KMS-11 (cell line): Measurements from ENCODE around the gene ZCCHC12.

ENCODE experiments used
- H2AFZ ChIP-seq: fragments of 200-600 bp; sonication (generic); 2 replicates; pipeline ENCODE4 v1.6.1; 2016; ENCODE audit warnings: antibody characterized with exemption, mixed run types, low read depth
- H3K27ac ChIP-seq: fragments of 200-600 bp; sonication (generic); 2 replicates; pipeline ENCODE4 v1.6.1; 2016; ENCODE audit warnings: mild to moderate bottlenecking, mixed run types
- H3K27me3 ChIP-seq: fragments of 200-600 bp; sonication (generic); 2 replicates; pipeline ENCODE4 v1.6.1; 2017; ENCODE audit warnings: mild to moderate bottlenecking, low read depth, mixed run types, moderate library complexity; ENCODE audit not compliant: insufficient read depth
- H3K36me3 ChIP-seq: fragments of 200-600 bp; sonication (generic); 2 replicates; pipeline ENCODE4 v1.6.1; 2017; ENCODE audit warnings: mild to moderate bottlenecking, mixed run types; ENCODE audit not compliant: insufficient read depth
- H3K4me1 ChIP-seq: fragments of 200-600 bp; sonication (generic); 2 replicates; pipeline ENCODE4 v1.6.1; 2016; ENCODE audit warnings: mild to moderate bottlenecking, low read depth, mixed run types; ENCODE audit not compliant: poor library complexity, severe bottlenecking
- H3K4me2 ChIP-seq: fragments of 200-600 bp; sonication (generic); 2 replicates; pipeline ENCODE4 v1.7.0; 2016; ENCODE audit warnings: mild to moderate bottlenecking, mixed run types
- H3K4me3 ChIP-seq: fragments of 200-600 bp; sonication (generic); IDR thresholded peaks from 2 replicates; pipeline ENCODE4 v1.6.1; 2017; ENCODE audit warnings: low read depth, low read length, mixed read lengths; ENCODE audit not compliant: insufficient read depth
- H3K79me2 ChIP-seq: fragments of 200-600 bp; sonication (generic); 2 replicates; pipeline ENCODE4 v1.6.1; 2016; ENCODE audit warnings: low read depth, mixed run types; ENCODE audit not compliant: insufficient read depth
- H3K9ac ChIP-seq: fragments of 200-600 bp; sonication (generic); 2 replicates; pipeline ENCODE4 v1.6.1; 2016; ENCODE audit warnings: mild to moderate bottlenecking, mixed run types
- H4K20me1 ChIP-seq: fragments of 200-600 bp; sonication (generic); 2 replicates; pipeline ENCODE4 v1.6.1; 2016; ENCODE audit warnings: mild to moderate bottlenecking, mixed run types; ENCODE audit not compliant: insufficient read depth
- CTCF ChIP-seq: fragments of 200-600 bp; sonication (generic); conservative IDR thresholded peaks from 2 replicates; pipeline ENCODE4 v1.6.1; 2017; ENCODE audit warnings: low read depth, mild to moderate bottlenecking, antibody characterized with exemption, low read length, moderate library complexity, mixed read lengths

Gene ZCCHC12

GRCh38 chrX:118824173-118824730, 628 bp downstream of the ZCCHC12 start:
- TF ChIP-seq CTCF = no peak
- Histone ChIP-seq H4K20me1 (no peaks in the 10 kb centered on the region), H3K27me3 (no peaks in the 10 kb centered on the region), H2AFZ (no peak overlapping the region), H3K27ac (no peak overlapping the region), H3K79me2 (no peaks in the 10 kb centered on the region), H3K4me2 (no peak overlapping the region), H3K4me1 (no peaks in the 10 kb centered on the region), H3K4me3 (no peak overlapping the region), H3K9ac (no peak overlapping the region), H3K36me3 (no peaks in the 10 kb centered on the region)

GRCh38 chrX:118825227-118825626, 1.6 kb downstream of the ZCCHC12 start:
- Histone ChIP-seq H3K27me3 (no peaks in the 10 kb centered on the region), H3K4me2 (no peak overlapping the region), H3K4me1 (no peaks in the 10 kb centered on the region), H3K9ac (no peak overlapping the region), H3K27ac (no peak overlapping the region), H3K36me3 (no peaks in the 10 kb centered on the region), H4K20me1 (no peaks in the 10 kb centered on the region), H3K4me3 (no peak overlapping the region), H2AFZ (no peak overlapping the region), H3K79me2 (no peaks in the 10 kb centered on the region)
- no peak for TF ChIP-seq CTCF

- Histone ChIP-seq H3K4me1 (no peaks in the 10 kb centered on the region), H3K9ac (no peak overlapping the region), H3K27me3 (no peaks in the 10 kb centered on the region), H4K20me1 (no peaks in the 10 kb centered on the region), H3K79me2 (no peaks in the 10 kb centered on the region), H3K27ac (no peak overlapping the region), H2AFZ (no peak overlapping the region), H3K4me3 (no peak overlapping the region), H3K36me3 (no peaks in the 10 kb centered on the region), H3K4me2 (no peak overlapping the region)
- TF ChIP-seq CTCF = peak; percentile 35; the same call in 1 of the 2 replicates
Measured at GRCh38 chrX:118839334-118839958, 15.8 kb downstream of the ZCCHC12 start.

- Histone ChIP-seq H3K36me3 (no peaks in the 10 kb centered on the region), H3K4me2 (no peak overlapping the region), H3K27me3 (no peaks in the 10 kb centered on the region), H3K4me1 (no peaks in the 10 kb centered on the region), H3K79me2 (no peaks in the 10 kb centered on the region), H3K9ac (no peak overlapping the region), H4K20me1 (no peaks in the 10 kb centered on the region), H2AFZ (no peak overlapping the region), H3K27ac (no peak overlapping the region), H3K4me3 (no peak overlapping the region)
- peak; percentile 73 for TF ChIP-seq CTCF
Measured at GRCh38 chrX:118847676-118848075, 24.1 kb downstream of the ZCCHC12 start.
